Nephron progenitor cell (in vitro differentiated cells): ENCODE measurements around the gene DNAH8.

ENCODE experiments used
- DNase-seq: peaks from one replicate; pipeline ENCODE4 v3.0.0; 2021
- H3K27ac Mint-ChIP-seq: 2 replicates; pipeline ENCODE4 v1.8.0; 2021; ENCODE audit warnings: mild to moderate bottlenecking, moderate library complexity, mixed read lengths
- H3K27me3 Mint-ChIP-seq: 2 replicates; pipeline ENCODE4 v1.8.0; 2021; ENCODE audit warnings: mild to moderate bottlenecking, low read depth, mixed read lengths; ENCODE audit not compliant: poor library complexity
- H3K36me3 Mint-ChIP-seq: 2 replicates; pipeline ENCODE4 v1.8.0; 2021; ENCODE audit warnings: low read depth, mixed read lengths
- H3K4me1 Mint-ChIP-seq: 2 replicates; pipeline ENCODE4 v1.8.0; 2021; ENCODE audit warnings: mixed read lengths
- H3K4me3 Mint-ChIP-seq: 2 replicates; pipeline ENCODE4 v1.8.0; 2021; ENCODE audit warnings: mild to moderate bottlenecking, moderate library complexity, mixed read lengths
- H3K9me3 Mint-ChIP-seq: 2 replicates; pipeline ENCODE4 v1.8.0; 2021; ENCODE audit warnings: mild to moderate bottlenecking, moderate library complexity, mixed read lengths
- TF ChIP-seq, protein P1 (sequence below): fragments of 200-600 bp; sonication (generic); IDR thresholded peaks from 2 replicates; pipeline ENCODE4 v1.5.0; 2021; ENCODE audit warnings: antibody characterized with exemption

Gene DNAH8

DNA sequence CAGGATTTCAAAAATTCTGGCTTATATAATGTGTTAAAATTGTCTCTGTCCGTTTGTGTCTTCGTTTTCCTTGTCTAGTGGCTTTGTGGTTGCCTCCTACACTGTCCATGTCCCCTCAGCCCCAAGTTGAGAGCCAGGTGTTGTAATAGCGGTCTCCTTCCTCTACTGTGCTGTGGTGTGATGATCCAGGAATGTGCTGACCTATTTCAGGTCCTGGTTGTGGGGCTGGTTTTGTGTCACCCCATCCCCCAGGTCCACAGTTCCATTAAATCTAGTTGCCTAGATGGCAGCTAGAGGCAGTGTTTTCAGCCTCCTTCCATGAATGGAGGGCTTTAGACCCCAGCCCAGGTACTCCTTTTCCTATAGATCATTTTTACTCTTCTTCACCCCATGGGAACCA is 128.7 kb downstream of the DNAH8 start:
- H3K9me3 Mint-ChIP-seq = no peaks in the 10 kb centered on the region
- no peaks in the 10 kb centered on the region for H3K36me3 Mint-ChIP-seq
- DNase-seq = no peak
- no peak overlapping the region for H3K27ac Mint-ChIP-seq
- H3K4me3 Mint-ChIP-seq = no peak overlapping the region
- peaks cover 3% of the 10 kb centered on the region for H3K27me3 Mint-ChIP-seq
- no peaks in the 10 kb centered on the region for H3K4me1 Mint-ChIP-seq
- TF ChIP-seq, protein P1, sequence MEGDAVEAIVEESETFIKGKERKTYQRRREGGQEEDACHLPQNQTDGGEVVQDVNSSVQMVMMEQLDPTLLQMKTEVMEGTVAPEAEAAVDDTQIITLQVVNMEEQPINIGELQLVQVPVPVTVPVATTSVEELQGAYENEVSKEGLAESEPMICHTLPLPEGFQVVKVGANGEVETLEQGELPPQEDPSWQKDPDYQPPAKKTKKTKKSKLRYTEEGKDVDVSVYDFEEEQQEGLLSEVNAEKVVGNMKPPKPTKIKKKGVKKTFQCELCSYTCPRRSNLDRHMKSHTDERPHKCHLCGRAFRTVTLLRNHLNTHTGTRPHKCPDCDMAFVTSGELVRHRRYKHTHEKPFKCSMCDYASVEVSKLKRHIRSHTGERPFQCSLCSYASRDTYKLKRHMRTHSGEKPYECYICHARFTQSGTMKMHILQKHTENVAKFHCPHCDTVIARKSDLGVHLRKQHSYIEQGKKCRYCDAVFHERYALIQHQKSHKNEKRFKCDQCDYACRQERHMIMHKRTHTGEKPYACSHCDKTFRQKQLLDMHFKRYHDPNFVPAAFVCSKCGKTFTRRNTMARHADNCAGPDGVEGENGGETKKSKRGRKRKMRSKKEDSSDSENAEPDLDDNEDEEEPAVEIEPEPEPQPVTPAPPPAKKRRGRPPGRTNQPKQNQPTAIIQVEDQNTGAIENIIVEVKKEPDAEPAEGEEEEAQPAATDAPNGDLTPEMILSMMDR = no peak

DNA sequence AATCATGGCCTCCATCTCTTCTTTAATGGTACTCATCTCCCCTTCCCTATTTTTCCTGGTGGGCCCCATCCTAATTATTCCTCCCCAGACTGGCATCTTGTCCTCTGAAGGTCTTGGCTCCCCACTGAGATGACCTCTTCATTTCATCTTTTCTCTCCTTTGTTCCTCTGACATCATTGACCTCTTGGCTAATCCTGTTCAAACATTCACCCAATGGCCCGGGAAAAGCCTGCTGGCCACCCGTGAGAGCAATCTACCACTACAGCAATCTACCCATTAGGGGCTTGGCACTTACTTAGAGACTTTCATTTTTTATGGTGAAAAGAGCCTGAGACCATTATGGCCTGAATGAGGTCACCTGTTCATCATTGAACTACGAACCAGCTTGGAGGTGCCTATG is 130.8 kb downstream of the DNAH8 start:
- no peak overlapping the region for H3K4me3 Mint-ChIP-seq
- no peaks in the 10 kb centered on the region for H3K9me3 Mint-ChIP-seq
- no peaks in the 10 kb centered on the region for H3K36me3 Mint-ChIP-seq

DNA sequence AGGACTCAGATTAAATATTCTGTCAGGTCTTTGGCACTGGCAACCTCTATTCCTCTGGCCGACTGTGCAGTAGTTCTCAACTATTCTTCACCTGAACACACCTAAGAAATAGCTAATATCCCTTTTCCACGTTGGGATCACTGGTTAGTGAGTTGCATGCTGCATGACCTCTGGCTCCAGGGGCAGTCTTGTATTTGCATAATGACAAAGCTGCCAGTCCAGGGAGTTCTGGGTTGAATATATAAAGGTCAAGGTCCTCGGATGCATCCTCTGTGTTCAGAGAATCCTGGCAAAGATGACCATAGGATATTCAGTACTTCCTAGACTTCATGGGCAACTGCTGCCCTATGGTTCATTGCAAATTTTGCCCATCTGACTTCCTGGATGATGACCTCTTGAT is 131.2 kb downstream of the DNAH8 start:
- TF ChIP-seq, protein P1 = no peak
- no peak for DNase-seq
- Mint-ChIP-seq H3K27ac (no peak overlapping the region), H3K27me3 (peaks cover 3% of the 10 kb centered on the region), H3K4me3 (no peak overlapping the region), H3K36me3 (no peaks in the 10 kb centered on the region), H3K9me3 (no peaks in the 10 kb centered on the region), H3K4me1 (no peaks in the 10 kb centered on the region)

More for the DNA sequence above, 130.8 kb downstream of the DNAH8 start:
- H3K4me1 Mint-ChIP-seq = no peaks in the 10 kb centered on the region
- TF ChIP-seq, protein P1 = no peak
- H3K27me3 Mint-ChIP-seq = peaks cover 3% of the 10 kb centered on the region
- no peak overlapping the region for H3K27ac Mint-ChIP-seq
- DNase-seq = no peak

DNA sequence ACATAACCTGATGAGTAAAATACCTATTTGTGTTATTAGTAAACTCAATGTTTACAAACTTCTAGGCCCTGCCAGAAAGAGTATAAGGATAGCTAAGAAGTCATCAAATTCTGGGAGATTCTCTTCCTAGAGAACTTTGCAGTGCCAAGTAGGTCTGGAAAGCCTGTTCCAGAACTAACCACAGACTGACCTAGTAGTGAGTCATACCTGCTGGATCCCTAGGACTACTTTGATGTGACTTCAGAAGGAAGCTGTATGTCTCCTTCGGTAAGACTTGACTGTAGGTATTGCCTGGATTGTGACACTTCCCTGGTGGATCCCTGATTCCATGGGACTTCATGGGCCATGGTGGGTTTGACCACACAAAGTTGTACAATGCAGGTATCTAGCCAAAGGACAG is 131.7 kb downstream of the DNAH8 start:
- Mint-ChIP-seq H3K36me3 (no peaks in the 10 kb centered on the region), H3K4me1 (no peaks in the 10 kb centered on the region), H3K27me3 (peaks cover 3% of the 10 kb centered on the region), H3K27ac (no peak overlapping the region), H3K9me3 (no peaks in the 10 kb centered on the region), H3K4me3 (no peak overlapping the region)
- TF ChIP-seq, protein P1 = no peak
- DNase-seq = no peak

DNA sequence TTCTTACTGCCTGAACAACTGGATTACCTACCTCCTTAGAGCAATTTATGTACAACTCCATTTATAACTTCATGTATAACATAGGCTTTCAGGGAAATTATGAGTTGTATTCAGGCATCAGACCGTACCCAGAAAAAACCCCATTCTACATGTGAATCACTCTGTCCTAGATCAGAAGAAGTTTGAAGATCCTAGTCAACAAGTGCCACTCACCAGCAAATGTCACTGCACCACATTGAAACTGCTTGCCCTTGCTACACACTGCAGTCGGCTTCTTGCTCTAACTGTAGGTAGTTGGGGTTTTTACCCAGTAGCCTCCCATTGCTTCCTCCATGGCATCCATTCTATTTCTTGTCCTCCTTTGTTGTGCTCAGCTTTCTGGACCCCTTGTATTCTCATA is 132.4 kb downstream of the DNAH8 start:
- TF ChIP-seq, protein P1 = no peak
- H3K36me3 Mint-ChIP-seq = no peaks in the 10 kb centered on the region
- DNase-seq = no peak
- no peaks in the 10 kb centered on the region for H3K9me3 Mint-ChIP-seq
- no peaks in the 10 kb centered on the region for H3K4me1 Mint-ChIP-seq
- H3K4me3 Mint-ChIP-seq = no peak overlapping the region
- H3K27ac Mint-ChIP-seq = no peak overlapping the region
- H3K27me3 Mint-ChIP-seq = peaks cover 6% of the 10 kb centered on the region

DNA sequence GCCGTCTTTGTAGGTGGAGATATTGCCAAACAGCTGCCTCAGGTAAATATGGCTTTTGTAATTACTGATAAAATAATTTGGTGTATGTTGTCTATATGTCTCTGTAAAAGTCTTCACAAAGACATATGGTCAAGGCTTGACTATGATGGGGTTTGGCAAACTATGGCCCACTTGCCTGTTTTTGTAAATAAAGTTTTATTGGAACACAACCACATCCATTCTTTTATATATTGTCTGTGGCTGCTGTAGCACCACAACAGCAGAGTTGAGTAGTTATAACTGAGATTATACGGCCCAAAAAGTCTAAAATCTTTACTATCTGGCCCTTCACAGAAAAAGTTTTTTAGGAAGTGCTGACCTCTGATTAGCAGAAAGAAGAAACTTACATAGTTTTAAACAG is 133.6 kb downstream of the DNAH8 start:
- Mint-ChIP-seq H3K27ac (no peak overlapping the region), H3K4me1 (no peaks in the 10 kb centered on the region)
- no peak for DNase-seq

More for the DNA sequence above, 133.6 kb downstream of the DNAH8 start:
- Mint-ChIP-seq H3K4me3 (no peak overlapping the region), H3K36me3 (no peaks in the 10 kb centered on the region), H3K27me3 (peaks cover 6% of the 10 kb centered on the region), H3K9me3 (no peaks in the 10 kb centered on the region)
- TF ChIP-seq, protein P1 = no peak
